ENCODE results near the gene MYRF.

The MYRF gene

DNA sequence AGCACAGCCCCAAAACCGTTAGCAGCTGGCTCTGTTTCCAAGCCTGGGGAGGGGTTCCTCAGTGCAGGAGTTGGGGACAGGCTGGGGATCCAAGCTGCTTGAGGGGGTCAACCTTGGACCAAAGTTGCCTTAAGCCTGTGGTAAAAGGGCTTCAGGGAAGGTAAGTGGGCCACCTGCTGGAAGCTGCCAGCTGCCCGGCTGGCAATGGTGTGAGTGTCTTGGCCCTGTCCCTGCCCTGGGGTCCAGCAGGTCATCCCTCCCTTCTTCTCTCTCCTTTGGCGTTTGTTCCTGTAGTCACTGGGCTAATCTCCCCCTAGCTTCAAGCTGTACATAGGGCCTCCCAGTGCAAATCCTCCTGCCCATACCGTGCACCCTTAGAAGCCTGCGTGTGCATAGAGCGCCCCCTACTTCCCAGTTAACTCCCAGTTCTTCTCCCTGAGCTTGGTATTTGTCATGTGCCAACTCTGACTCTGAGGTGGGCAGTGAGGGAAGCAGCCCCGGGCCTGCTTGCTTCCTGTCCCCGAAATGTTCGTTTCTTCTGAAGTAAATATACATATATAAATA is 35.6 kb downstream of the MYRF start:
- DNase-seq (ENCODE audit: insufficient read length, low spot score), result peak; percentile 74

DNA sequence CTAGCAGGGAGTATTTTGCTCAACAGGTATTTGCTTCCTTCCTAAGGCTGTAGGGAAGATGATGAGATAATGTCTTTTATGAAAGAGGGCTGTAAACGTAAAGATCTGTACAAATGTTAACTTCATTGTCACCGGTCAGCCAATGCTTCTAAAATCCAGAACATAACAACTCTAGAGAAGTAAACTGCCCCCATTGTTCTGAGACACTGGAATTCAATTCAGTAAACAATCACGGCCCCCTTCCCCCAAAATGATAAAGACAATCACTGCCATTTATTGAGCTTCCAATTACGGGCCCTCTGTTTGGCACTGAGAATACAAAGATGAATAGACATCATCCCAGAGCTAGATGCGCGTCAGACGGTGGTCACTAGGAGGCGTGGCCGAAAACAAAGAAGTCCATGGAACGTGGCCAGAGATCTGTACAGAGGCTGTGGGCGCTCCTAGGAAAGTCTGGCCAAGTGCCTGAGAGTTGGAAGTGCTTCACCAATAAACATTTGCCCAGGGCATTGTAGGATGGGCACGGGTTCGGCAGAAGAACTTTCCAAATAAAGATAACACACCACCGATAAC is 39.4 kb downstream of the MYRF start:
- no peak for FAIRE-seq
- DNase-seq (ENCODE audit: insufficient read length, low spot score), result no peak
- TF ChIP-seq, protein P1, sequence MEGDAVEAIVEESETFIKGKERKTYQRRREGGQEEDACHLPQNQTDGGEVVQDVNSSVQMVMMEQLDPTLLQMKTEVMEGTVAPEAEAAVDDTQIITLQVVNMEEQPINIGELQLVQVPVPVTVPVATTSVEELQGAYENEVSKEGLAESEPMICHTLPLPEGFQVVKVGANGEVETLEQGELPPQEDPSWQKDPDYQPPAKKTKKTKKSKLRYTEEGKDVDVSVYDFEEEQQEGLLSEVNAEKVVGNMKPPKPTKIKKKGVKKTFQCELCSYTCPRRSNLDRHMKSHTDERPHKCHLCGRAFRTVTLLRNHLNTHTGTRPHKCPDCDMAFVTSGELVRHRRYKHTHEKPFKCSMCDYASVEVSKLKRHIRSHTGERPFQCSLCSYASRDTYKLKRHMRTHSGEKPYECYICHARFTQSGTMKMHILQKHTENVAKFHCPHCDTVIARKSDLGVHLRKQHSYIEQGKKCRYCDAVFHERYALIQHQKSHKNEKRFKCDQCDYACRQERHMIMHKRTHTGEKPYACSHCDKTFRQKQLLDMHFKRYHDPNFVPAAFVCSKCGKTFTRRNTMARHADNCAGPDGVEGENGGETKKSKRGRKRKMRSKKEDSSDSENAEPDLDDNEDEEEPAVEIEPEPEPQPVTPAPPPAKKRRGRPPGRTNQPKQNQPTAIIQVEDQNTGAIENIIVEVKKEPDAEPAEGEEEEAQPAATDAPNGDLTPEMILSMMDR (IDR thresholded peaks at IDR 0.05; ENCODE audit: insufficient read depth, missing control alignments), result no peak

More for the DNA sequence above, 35.6 kb downstream of the MYRF start:
- FAIRE-seq, result no peak
- TF ChIP-seq, protein P1 (IDR thresholded peaks at IDR 0.05; ENCODE audit: insufficient read depth, missing control alignments), result peak; percentile 68

DNA sequence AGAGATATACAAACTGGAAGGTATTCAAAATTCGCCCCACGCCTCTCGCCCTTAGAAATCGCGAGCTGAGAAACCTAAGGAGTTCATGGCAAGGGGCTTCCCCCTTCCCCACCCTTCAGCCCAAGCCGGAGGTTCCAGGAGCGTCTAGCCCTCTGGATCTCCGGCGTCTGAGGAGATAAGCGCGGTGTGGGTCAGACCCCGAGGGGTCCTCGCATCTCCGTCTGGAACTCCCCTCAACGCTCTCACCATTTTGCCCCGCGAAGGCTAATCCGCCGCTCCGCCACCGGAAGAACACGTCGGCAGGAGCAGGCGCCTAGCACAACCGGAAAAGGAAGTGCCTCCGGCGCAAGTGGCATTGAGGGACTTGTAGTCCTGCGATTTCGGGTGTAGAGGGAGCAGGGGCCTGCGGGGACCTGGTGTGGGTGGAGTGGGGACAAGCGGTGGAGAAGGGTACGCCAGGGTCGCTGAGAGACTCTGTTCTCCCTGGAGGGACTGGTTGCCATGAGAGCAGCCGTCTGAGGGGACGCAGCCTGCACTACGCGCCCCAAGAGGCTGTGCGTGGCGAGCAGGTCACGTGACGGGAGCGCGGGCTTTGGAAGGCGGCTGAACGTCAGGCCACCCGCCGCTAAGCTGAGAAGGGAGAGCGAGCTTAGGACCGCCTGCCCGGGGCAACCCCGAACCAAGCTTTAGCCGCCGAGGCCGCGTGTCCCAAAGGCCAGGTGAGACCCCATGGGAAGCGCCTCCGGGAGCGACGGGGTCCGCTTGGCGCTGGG is 40.1 kb downstream of the MYRF start, which contains the start of the genes FEN1 and TMEM258:
Gene FEN1 (plus strand): TSS at position 602 of the 773 bp plus-strand sequence. CDS start 2,451 bp downstream, outside the sequence.
Gene TMEM258 (minus strand): TSS at position 290 of the 773 bp plus-strand sequence. CDS start 41 bp downstream, at position 249.
- DNase-seq (ENCODE audit: insufficient read length, low spot score), result peak; percentile 91
- no peak for FAIRE-seq
- TF ChIP-seq, protein P1 (IDR thresholded peaks at IDR 0.05; ENCODE audit: insufficient read depth, missing control alignments), result no peak

DNA sequence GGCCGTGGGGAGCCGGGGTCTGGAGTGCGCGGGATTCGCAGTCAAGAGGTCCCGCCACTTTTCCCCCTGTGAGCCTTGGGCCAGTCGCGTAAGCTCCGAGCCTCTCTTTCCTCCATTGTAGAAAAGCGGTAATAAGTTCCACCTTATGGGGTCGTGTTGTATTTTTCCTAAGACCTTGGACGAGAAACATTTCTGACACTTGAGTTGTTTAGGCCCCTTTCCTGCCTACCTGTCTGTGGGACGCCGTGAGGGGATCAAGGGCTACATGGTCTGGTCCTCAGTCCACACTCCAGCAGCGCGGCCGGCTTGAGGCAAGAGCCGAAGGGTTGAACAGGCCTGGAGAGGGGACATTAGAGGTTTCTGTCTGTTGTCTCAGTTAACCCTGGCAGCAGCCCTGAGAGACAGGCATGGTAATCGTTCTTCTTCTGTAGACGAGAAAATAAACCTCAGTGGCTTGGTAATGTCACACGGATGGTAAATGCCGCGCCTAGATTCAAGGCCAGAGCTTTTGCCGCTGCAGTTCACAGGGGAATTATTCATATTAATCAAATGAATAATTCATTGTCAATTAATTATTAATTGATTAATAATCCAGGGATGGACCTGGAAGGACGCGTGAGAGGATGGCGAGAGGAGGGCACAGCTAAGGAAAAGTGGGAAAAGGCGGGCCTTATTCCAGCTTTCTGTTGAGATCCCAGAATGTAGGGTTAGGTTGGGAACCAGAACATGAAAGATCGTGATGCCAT is 40.8 kb downstream of the MYRF start:
- FAIRE-seq (no peak), DNase-seq (ENCODE audit: insufficient read length, low spot score) (no peak)
- TF ChIP-seq, protein P1 (IDR thresholded peaks at IDR 0.05; ENCODE audit: insufficient read depth, missing control alignments), result no peak

DNA sequence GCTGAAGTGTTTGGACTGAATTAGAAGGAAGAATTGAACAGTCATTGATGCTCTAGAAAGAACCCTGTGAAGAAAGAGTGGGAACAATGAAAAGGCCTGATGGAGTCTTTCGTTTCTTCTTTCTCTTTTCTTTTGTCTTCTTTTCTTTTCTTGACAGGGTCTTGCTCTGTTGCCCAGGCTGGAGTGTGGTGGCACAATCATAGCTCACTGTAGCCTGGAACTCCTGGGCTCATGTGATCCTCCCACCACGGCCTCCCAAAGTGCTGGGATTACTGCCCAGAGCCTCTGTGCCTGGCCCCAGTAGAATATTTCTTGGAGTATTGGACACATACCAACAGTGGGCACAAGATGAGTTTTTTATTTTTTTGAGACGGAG is 41.4 kb downstream of the MYRF start:
- DNase-seq (ENCODE audit: insufficient read length, low spot score) (no peak), FAIRE-seq (no peak)
- TF ChIP-seq, protein P1 (IDR thresholded peaks at IDR 0.05; ENCODE audit: insufficient read depth, missing control alignments), result no peak

DNA sequence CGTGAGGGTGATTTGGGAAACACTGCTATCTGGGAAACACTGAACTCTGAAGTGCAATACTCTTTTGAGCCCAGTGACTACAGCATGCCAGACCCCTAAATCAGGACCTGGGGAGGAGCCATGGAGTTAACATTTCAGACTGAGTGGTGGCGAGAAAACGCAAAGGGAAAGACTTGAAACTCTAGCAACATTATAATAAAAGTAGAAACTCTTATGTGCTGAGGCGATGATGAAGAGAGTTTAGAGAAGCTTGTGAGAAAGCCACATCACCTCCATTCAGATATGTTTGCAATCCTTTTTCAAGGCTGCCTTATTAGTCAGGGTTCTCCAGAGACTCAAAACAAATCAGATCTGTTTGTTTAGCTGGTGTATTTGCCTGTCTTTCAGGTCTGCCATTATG is 42.1 kb downstream of the MYRF start:
- DNase-seq (ENCODE audit: insufficient read length, low spot score) (no peak), FAIRE-seq (no peak)
- TF ChIP-seq, protein P1 (IDR thresholded peaks at IDR 0.05; ENCODE audit: insufficient read depth, missing control alignments), result no peak

All from D721Med (cell line).